ENCODE results near the gene MMP7. TPM values are rescaled to one million over a fixed set of nuclear protein-coding genes. Genes with fewer than 3 reads are reported as not detected.

The MMP7 gene, protein sequence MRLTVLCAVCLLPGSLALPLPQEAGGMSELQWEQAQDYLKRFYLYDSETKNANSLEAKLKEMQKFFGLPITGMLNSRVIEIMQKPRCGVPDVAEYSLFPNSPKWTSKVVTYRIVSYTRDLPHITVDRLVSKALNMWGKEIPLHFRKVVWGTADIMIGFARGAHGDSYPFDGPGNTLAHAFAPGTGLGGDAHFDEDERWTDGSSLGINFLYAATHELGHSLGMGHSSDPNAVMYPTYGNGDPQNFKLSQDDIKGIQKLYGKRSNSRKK
- not detected for total RNA-seq

DNA sequence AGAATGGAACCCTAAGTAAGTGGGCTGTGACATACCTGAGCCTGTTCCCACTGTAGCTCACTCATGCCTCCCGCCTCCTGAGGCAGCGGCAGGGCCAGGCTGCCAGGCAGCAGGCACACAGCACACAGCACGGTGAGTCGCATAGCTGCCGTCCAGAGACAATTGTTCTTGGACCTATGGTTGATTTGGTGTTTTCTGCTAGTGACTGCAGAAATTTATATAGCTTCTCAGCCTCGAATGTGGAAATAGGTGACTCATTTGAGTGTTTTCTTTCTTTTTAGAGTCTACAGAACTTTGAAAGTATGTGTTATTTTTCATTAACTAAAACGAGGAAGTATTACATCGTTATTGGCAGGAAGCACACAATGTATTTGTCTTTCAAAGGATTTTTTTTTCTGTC, at the start of gene MMP7:
Gene MMP7, minus strand, starts transcription at position 190 of the 400 bp plus-strand sequence. Its CDS starts 47 bp downstream, at position 143.
- H3K27ac ChIP-seq: no peak within 1 kb of the TSS
- ATAC-seq (no peak), DNase-seq (no peak)
- H3K4me3 ChIP-seq: no peak within 1 kb of the TSS
- TF ChIP-seq POLR2A (IDR thresholded peaks at IDR 0.05): no peak
- TF ChIP-seq, protein P1, sequence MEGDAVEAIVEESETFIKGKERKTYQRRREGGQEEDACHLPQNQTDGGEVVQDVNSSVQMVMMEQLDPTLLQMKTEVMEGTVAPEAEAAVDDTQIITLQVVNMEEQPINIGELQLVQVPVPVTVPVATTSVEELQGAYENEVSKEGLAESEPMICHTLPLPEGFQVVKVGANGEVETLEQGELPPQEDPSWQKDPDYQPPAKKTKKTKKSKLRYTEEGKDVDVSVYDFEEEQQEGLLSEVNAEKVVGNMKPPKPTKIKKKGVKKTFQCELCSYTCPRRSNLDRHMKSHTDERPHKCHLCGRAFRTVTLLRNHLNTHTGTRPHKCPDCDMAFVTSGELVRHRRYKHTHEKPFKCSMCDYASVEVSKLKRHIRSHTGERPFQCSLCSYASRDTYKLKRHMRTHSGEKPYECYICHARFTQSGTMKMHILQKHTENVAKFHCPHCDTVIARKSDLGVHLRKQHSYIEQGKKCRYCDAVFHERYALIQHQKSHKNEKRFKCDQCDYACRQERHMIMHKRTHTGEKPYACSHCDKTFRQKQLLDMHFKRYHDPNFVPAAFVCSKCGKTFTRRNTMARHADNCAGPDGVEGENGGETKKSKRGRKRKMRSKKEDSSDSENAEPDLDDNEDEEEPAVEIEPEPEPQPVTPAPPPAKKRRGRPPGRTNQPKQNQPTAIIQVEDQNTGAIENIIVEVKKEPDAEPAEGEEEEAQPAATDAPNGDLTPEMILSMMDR (IDR thresholded peaks at IDR 0.05 in 4 of 5, conservative IDR thresholded peaks at IDR 0.05 in 1 of 5): no peak
- intact Hi-C loops (cut with DNase I; ENCODE audit: low total_unique reads) (no loop called here), in situ Hi-C loops (cut with MboI; ENCODE audit: low sequenced_read_pairs in 4 of 4) (no loop called here)
- H3K36me3 ChIP-seq: no peaks in the 10 kb centered on the region
- H3K27me3 ChIP-seq: no peaks in the 10 kb centered on the region
- no peaks in the 10 kb centered on the region for H3K4me1 ChIP-seq
- no peaks in the 10 kb centered on the region for H3K9me3 ChIP-seq

DNA sequence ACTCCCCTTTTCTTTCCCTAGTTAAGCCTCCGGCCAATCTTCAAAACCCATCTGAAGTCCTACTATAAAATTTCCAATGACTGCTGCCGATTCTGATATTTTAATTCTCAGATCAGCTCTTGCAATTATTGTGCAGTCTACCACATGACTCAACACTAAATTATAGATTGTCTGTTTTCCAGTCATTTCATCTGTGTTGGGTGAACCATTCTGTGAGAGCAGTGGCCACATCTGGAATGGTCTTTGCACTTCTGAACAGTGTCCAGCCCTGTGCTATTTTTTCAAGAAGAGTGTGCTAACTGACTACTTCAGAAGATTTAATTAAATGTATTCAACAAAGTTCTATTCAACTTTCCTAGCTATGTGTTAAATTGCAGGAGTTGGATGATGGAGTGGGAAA, 47.2 kb upstream of the MMP7 start:
- in situ Hi-C loops (cut with MboI; ENCODE audit: low sequenced_read_pairs in 4 of 4): no loop called here
- no peak for ATAC-seq

DNA sequence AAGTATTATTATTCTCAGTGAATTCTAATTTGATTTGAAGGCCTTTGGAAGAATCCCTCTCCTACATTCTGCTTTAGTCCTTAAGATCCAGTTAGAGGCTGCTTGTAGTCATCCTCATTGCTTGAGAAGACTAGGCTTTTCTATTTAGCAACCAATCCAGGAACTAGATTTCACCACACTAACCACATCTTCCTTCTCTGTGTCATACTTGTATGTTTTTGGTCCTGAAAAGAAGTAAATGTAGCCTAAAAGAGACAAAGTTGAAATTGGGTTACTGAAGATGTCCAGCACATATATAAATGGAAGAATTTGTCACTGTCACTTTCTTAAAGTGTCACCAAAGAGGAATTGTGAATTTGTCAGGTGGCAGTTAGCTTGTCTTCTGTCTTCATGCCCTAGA, 46.6 kb upstream of the MMP7 start:
- TF ChIP-seq, protein P1 (IDR thresholded peaks at IDR 0.05 in 4 of 5, conservative IDR thresholded peaks at IDR 0.05 in 1 of 5): no peak
- no peak for TF ChIP-seq POLR2A (IDR thresholded peaks at IDR 0.05)
- Histone ChIP-seq H3K4me1 (no peaks in the 10 kb centered on the region), H3K9me3 (no peaks in the 10 kb centered on the region), H3K27me3 (no peaks in the 10 kb centered on the region), H3K4me3 (no peak overlapping the region), H3K27ac (no peak overlapping the region), H3K36me3 (no peaks in the 10 kb centered on the region)
- in situ Hi-C loops (cut with MboI; ENCODE audit: low sequenced_read_pairs in 4 of 4): no loop called here
- DNase-seq (no peak), ATAC-seq (no peak)
- intact Hi-C loops (cut with DNase I; ENCODE audit: low total_unique reads): no loop called here

More for the DNA sequence above, 47.2 kb upstream of the MMP7 start:
- intact Hi-C loops (cut with DNase I; ENCODE audit: low total_unique reads): no loop called here
- Histone ChIP-seq H3K4me3 (no peak overlapping the region), H3K27me3 (no peaks in the 10 kb centered on the region), H3K4me1 (no peaks in the 10 kb centered on the region), H3K27ac (no peak overlapping the region), H3K9me3 (no peaks in the 10 kb centered on the region), H3K36me3 (no peaks in the 10 kb centered on the region)
- no peak for DNase-seq
- TF ChIP-seq POLR2A (IDR thresholded peaks at IDR 0.05): no peak
- TF ChIP-seq, protein P1 (IDR thresholded peaks at IDR 0.05 in 4 of 5, conservative IDR thresholded peaks at IDR 0.05 in 1 of 5): no peak

DNA sequence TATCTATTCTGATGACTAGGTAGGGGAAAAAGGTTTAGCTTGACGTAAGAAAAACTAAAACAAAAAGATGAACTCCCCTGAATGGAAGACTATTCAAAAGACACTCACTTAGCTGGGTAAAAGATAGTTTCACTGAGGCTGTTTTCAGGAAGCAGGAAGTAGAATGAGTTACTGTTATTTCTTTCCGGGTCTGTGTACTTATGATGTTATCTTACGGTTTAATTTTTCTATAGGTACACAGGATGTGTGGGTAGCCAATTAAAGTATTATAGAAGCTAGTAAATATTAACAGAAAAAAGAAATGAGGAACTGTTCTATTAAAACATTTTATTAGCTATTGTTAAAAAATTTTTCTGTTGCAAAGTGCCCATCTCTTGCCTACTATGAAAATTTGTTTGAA, 45.8 kb upstream of the MMP7 start:
- no peaks in the 10 kb centered on the region for H3K9me3 ChIP-seq

More for the DNA sequence above, 45.8 kb upstream of the MMP7 start:
- Histone ChIP-seq H3K27ac (no peak overlapping the region), H3K27me3 (no peaks in the 10 kb centered on the region), H3K4me1 (no peaks in the 10 kb centered on the region), H3K36me3 (no peaks in the 10 kb centered on the region), H3K4me3 (no peak overlapping the region)
- intact Hi-C loops (cut with DNase I; ENCODE audit: low total_unique reads) (no loop called here), in situ Hi-C loops (cut with MboI; ENCODE audit: low sequenced_read_pairs in 4 of 4) (no loop called here)
- no peak for DNase-seq
- no peak for TF ChIP-seq POLR2A (IDR thresholded peaks at IDR 0.05)
- TF ChIP-seq, protein P1 (IDR thresholded peaks at IDR 0.05 in 4 of 5, conservative IDR thresholded peaks at IDR 0.05 in 1 of 5): no peak
- ATAC-seq: no peak

Data from gastrocnemius medialis (tissue), 4 donors.